Upper lobe of left lung (tissue), 4 donors: ENCODE results near the gene TMEM134.

Experiments used
- CTCF ChIP-seq, 6 experiments: fragments of 450-650 bp in 4 of 6; fragments of 200-600 bp in 2 of 6; sonication (generic) in 2 of 6; IDR thresholded peaks; one replicate each; pipeline ENCODE4 v1.5.1; 2016 to 2019; ENCODE audit warnings: antibody characterized with exemption in 6 of 6
- EP300 ChIP-seq, 4 donors: sonication (generic); formaldehyde crosslinking; IDR thresholded peaks; one replicate each; pipeline ENCODE4 v1.5.1; 2017; ENCODE audit warnings: antibody characterized with exemption in 4 of 4, control low read depth in 2 of 4
- POLR2A ChIP-seq, 4 donors: fragments of 450-650 bp; IDR thresholded peaks; one replicate each; pipeline ENCODE4 v1.5.1; 2016 to 2017; ENCODE audit warnings: antibody characterized with exemption in 4 of 4, mild to moderate bottlenecking in 2 of 4
- POLR2AphosphoS5 ChIP-seq, 2 donors: sonication (generic); formaldehyde crosslinking; IDR thresholded peaks; one replicate each; pipeline ENCODE4 v1.5.1; 2017; ENCODE audit warnings: antibody characterized with exemption in 2 of 2

- TF ChIP-seq POLR2AphosphoS5 (IDR thresholded peaks at IDR 0.05) = no peak
- no peak for TF ChIP-seq POLR2A (IDR thresholded peaks at IDR 0.05)
- no peak for TF ChIP-seq CTCF (IDR thresholded peaks at IDR 0.05)
- no peak for TF ChIP-seq EP300 (IDR thresholded peaks at IDR 0.05)
Observed at GRCh38 chr11:67500831-67501715, 32.0 kb upstream of the TMEM134 start.
